Measurements from ENCODE around the gene MAMSTR. TPM values are rescaled to one million over a fixed set of nuclear protein-coding genes. Genes with fewer than 3 reads are reported as not detected.

MAMSTR gene
- total and polyA plus RNA-seq, 9 of the 15 experiments (the other 6 are each of a cell fraction or from before 2014, with no cell fraction given): 0.08 to 1.00 (median 0.40) TPM; not detected in 1

GRCh38 chr19:48741129-48741999 is 21.8 kb upstream of the MAMSTR start (continued):
- TF ChIP-seq ZNF75A (CRISPR knock-in tag; IDR thresholded peaks at IDR 0.05): no peak
- TF ChIP-seq BRCA1 (IDR thresholded peaks at IDR 0.05): no peak
- no peak for TF ChIP-seq BRCA1 (CRISPR knock-in tag; IDR thresholded peaks at IDR 0.05)
- no peak for TF ChIP-seq NFATC3 (IDR thresholded peaks at IDR 0.05)
- no peak for TF ChIP-seq POLR3A (IDR thresholded peaks at IDR 0.05; ENCODE audit: borderline replicate concordance, extremely low read depth, insufficient read depth, insufficient read length)
- no peak for TF ChIP-seq MCM7 (IDR thresholded peaks at IDR 0.05)
- peak; percentile 74 for TF ChIP-seq CXXC5 (CRISPR knock-in tag; IDR thresholded peaks at IDR 0.05)
- TF ChIP-seq RBFOX2 (IDR thresholded peaks at IDR 0.05; ENCODE audit: low read depth, low read length): peak; percentile 68
- TF ChIP-seq ZNF778 (CRISPR knock-in tag; IDR thresholded peaks at IDR 0.05): no peak
- TF ChIP-seq TSHZ1 (CRISPR knock-in tag; IDR thresholded peaks at IDR 0.05): no peak
- no peak for TF ChIP-seq ZFPM2 (CRISPR knock-in tag; IDR thresholded peaks at IDR 0.05)
- no peak; the same call in 1 of the 2 replicates for TF ChIP-seq GTF2F1 (IDR thresholded peaks at IDR 0.05; ENCODE audit: low read depth, low read length)
- no peak for TF ChIP-seq SNAPC5 (CRISPR knock-in tag; IDR thresholded peaks at IDR 0.05)
- peak; percentile 88 to 96; a peak in 3 of 4 replicates for TF ChIP-seq UBTF (IDR thresholded peaks at IDR 0.05; ENCODE audit: borderline replicate concordance in 1 of 2, low read depth in 2 of 2, low read length in 2 of 2)
- TF ChIP-seq DACH1 (IDR thresholded peaks at IDR 0.05; ENCODE audit: partially characterized antibody): no peak
- no peak for TF ChIP-seq PTRF (tag; IDR thresholded peaks at IDR 0.05)
- peak; percentile 17; the same call in 1 of the 2 replicates for TF ChIP-seq SMAD4 (CRISPR knock-in tag; conservative IDR thresholded peaks at IDR 0.05)
- 0 out of 3 replicates have a peak, but pooled peaks of 1 of the 2 experiments have one; percentile 2 for TF ChIP-seq CBX3 (IDR thresholded peaks at IDR 0.05; ENCODE audit: borderline replicate concordance in 1 of 2, low read length in 2 of 2)
- no peak for TF ChIP-seq PHTF2 (CRISPR knock-in tag; IDR thresholded peaks at IDR 0.05)
- TF ChIP-seq MYC (IDR thresholded peaks at IDR 0.05; ENCODE audit: low read depth, low read length): peak; percentile 52; the same call in 1 of the 2 replicates
- TF ChIP-seq MYC (CRISPR knock-in tag; IDR thresholded peaks at IDR 0.05; ENCODE audit: borderline replicate concordance, low read depth): no peak
- no peak for TF ChIP-seq MAFG (tag; conservative IDR thresholded peaks at IDR 0.05)
- TF ChIP-seq PURB (CRISPR knock-in tag; IDR thresholded peaks at IDR 0.05; ENCODE audit: low read depth): no peak
- 0 out of 2 replicates have a peak, but pooled peaks have one; percentile 62 for TF ChIP-seq ESRRA (IDR thresholded peaks at IDR 0.05; ENCODE audit: borderline replicate concordance, low read depth)

Data from K562 (cell line).